ENCODE measurements around the gene HIBCH.
"Not testable (repeated sequence)": the region's sequence is repeated elsewhere in the genome, so short reads cannot be mapped to it uniquely, and the experiment has no call there.

The HIBCH gene

DNA sequence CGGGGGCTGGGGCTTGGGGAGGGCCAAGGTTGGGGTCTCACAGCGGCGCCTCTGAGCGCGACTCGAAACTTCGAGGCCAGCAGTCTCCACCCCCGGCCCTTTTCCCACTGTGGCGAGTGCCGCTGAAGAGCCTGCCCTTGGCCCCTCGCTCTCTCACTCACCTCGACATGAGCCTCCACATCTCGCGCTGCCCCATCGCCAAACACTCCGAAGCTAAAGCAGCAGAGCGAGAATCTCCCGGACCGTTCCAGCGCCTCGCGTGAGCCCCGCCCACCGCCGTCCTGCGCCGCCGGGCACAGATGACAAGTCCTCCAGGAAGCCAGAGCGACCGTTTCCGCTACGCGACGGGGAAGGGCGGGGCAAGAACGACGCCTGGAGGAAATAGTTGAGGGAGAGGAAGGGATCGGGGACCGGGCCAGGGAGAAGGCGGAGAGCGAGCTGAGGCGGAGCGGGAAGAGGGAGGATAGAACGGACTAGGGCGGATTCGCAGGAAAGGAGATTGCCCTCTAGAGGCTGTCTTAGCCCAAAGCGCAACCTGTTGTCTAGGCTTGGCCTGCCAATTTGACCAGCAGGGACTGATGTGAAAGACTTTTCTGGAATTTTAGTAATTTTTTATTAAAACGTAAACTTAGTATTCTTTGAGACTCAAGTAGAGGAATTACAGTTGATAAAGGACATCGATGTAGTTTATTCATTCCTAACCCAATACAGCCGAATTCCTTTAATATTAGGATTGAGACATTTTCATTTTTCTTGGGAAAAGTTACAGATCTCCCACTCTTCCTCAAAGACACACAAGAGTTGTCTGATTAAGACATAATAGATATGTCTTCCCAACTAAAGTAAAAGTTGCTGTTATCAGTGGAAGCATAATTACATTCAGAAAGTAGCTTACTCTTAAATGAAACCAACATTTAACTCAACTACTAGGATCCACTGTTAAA lies at the start of gene HIBCH:
TSS of gene HIBCH (minus strand) at position 272 of the 944 bp plus-strand sequence. CDS start at position 196, 76 bp downstream.
- DNase-seq = peak; percentile 96

DNA sequence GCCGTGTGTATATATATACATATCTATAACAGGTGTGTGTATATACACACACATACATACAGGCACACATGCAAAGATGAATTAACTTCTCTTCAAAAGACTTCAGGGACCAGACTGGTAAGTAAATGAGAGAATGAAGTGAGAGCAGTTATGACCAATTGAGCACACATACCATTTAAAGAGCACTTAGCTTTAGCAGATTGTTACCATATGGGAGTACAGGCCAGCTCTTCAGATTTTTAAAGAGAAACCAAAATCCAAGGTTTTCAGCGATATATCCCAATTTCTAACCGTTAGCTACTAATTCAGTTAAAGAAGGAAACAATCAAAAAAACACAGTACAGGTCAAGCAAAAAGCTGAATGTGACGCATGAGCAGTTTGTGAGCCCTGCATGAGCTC lies 47.5 kb upstream of the HIBCH start:
- DNase-seq = no peak

- no peak for DNase-seq
These were observed 46.7 kb upstream of the HIBCH start for GRCh38 chr2:190366248-190366753.

DNA sequence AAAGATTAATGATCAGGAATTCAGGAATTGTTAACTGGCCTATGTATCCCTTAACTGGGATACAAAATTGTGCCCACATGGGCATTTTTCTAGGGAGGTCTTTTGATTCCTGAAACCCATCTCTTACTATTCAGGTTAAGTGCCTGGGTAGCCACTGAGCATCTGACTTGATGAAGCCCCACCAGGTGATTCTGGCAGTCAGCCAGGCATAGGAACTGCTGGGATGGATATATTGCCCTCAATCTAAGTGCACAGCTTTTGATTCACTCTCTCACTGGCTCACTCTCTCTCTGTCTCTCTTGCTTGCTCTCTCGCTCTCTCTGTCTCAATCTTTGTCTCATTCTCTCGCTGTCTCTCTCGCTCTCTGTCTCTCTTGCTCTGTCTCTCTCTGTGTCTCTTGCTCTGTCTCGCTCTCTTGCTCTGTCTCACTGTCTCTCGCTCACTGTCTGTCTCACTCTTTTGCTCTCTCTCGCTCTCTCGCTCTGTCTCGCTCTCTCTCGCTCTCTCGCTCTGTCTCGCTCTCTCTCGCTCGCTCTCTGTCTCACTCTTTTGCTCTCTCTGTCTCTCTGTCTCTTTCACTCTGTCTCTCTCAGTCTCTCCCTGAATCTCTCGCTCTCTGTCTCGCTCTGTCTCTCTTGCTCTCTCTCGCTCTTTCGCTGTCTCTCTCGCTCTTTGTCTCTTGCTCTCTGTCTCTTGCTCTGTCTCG lies 46.0 kb upstream of the HIBCH start:
- DNase-seq = no peak

DNA sequence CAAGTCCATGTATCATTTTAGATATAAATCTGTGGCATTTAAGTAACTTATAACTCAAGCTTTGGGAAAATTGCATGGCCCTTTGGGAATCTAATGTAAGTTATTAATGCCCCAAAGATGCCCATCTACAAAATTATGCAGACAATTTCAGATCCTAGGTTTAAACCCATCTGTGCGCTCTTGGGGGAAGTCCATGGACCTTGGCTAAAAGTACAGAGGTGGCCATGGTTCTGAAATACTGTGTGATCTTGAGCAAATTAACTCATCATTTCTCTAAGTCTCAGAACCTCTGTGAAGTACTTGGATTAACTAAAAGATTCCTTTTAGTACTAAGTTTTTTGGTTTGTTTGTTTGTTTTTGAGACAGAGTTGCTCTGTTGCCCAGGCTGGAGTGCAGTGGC lies 43.3 kb upstream of the HIBCH start:
- no peak for DNase-seq

DNA sequence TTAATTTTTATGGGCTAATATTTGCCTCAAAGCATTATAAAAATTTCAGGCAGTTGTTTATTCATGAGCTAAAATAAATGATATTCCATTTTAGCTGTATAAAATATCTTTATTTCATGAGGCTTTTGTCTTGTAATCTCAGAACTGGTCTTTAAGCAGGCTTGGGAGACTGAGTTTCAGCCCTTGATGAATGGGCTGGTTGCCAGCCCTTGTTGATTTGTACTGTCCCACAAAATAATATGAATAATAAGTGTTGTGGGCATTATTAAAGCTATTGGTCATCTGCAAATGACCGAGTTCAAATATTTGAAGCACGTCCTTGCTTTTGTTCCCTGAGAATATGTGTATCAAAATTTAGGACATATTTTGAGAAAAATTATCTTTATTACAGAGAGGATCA lies 41.9 kb upstream of the HIBCH start:
- no peak for DNase-seq

GRCh38 chr2:190360965-190361364 lies 41.3 kb upstream of the HIBCH start:
- DNase-seq = no peak

DNA sequence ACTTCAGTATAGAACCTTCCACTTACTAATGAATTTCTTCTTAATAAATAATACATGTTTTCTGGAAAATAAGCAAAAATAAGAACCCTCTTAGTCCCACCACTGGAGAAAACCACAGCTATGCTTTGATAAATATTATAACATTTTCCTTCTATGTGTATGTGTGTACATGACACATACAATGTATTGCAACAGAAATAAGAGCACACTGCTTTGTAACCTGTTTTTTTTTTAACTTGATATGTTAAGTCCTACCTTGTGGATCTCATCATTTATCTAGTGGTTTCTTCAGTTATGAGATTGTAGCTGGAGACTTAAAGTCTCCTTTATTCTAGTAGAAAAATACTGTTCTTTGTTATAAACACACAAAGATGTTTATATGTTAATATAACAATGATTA lies 40.9 kb upstream of the HIBCH start:
- no peak for DNase-seq

- DNase-seq = not testable (repeated sequence)
These were observed 39.2 kb upstream of the HIBCH start for GRCh38 chr2:190358655-190359448.

DNA sequence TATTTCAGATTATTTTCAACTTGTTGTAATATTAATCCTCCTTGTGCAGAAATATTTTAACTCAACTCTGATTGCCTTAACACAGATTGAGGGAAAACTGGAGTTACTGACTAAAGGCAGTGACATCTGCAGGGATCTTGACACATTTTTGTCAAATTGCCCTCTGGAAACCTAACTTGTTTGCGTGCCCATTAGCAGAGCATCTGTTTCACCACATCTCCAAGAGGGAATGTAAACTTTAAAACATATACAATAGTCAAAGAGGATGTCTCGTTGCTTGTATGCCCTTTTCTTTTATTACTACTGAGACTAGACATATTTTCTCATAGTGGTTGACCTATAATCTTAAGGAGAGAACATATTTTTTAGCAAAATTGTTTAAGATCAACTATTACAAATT lies 38.0 kb upstream of the HIBCH start:
- DNase-seq = no peak

- no peak for DNase-seq
These were observed 36.5 kb upstream of the HIBCH start for GRCh38 chr2:190355968-190356644.

- DNase-seq = no peak
These were observed 34.5 kb upstream of the HIBCH start for GRCh38 chr2:190354003-190354690.

DNA sequence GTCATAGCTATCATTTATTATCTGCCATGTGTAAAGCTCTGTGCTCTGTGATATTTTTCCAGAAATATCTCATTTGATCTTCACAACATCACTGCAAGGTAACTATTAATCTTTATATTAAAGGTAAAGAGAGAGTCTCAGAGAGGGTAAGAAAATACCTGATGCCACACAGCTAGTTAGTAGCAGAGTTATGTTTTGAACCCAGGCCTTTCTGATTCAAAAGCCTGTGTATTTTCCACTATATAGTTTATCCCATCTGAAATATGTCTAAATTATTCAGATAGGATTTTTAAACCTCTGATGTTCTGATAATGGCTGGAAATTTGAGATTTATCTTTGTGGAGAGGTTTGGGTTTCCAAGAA lies 33.9 kb upstream of the HIBCH start:
- no peak for DNase-seq

DNA sequence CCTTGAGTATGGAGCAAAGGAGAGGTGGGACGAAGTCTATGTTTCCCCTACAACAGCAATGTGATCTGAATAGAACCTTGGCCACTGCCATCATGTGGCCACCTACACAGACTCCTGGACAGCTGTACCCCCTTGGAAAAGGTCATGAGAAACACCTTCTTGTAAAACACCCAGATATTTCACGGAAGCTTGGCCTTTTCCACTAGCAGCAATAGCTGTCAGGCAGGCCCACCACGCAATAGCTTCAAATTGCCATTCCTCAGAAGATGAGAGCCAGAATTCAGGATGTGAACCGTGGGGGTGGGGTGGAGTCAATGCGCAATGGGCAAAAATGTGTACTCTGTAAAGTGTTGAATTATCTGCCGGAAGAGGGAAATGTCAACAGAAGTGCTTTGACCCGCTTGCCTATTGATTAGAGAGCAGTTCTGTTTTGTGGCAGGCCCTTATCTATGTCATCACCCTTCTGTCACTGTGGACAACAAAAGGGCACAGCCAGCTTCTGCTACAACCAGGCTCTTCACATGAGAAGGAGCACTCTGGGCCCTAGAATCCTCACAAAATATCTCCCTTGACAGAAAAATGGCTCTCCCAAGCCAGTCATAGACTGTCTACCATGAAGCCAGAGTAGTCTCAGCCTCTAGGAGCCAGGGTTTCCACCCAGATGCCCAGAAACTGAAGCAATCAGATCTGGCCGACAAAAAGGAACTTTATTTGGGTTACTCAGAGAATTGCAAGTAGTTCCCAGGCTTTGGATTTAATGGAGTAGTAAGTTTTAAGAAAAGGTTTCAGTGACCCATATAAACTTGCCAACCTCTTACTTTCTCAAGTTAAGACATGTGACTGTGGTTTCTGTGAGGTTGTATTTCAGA lies 33.3 kb upstream of the HIBCH start:
- DNase-seq = peak; percentile 10

- no peak for DNase-seq
These were observed 32.3 kb upstream of the HIBCH start for GRCh38 chr2:190351955-190352354.

DNA sequence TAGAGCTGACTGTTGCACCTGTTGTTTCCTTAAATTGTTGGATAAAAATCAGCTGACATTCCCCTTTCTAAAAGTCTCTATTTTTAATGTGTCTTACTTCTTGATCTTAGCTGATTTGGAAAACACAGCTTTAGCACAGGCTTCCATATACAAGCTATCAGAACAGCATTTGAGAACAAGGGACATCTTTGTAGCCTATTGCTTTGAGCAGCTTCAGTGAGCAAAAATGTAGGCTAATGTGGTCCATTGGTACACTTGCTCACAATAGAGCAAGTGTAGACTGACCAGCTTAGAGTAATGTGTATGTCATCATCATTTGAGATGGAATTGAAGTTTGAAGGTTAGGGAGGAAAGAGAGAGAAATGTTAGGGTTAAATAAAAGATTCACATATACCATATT lies 30.7 kb upstream of the HIBCH start:
- no peak for DNase-seq

DNA sequence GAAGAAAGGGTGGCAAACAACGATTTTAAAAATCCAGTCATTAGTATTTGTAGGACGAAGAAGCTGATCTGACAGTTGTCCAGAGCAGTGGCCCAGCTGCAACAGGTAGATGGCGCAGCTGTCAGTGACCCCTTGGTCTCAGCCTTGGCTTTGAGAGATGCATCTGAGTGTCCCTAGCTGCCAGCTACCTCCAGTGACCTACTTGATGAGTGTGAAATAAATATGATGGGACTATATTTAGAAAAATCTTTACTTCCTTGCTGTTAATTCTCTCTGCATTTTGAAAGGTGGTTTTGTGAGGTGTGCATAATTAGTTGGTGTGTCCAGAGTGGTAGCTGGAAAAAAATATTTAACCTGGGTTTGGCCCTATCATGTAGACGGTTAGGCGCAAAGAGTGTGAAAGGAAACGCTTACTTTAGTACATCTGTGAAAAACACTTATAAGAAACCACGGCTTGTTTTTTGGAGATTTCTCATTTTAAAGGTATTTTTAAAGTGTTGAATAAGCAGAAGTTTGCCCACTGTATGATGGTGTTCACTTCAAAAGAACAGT lies 24.7 kb upstream of the HIBCH start:
- peak; percentile 22 for DNase-seq

DNA sequence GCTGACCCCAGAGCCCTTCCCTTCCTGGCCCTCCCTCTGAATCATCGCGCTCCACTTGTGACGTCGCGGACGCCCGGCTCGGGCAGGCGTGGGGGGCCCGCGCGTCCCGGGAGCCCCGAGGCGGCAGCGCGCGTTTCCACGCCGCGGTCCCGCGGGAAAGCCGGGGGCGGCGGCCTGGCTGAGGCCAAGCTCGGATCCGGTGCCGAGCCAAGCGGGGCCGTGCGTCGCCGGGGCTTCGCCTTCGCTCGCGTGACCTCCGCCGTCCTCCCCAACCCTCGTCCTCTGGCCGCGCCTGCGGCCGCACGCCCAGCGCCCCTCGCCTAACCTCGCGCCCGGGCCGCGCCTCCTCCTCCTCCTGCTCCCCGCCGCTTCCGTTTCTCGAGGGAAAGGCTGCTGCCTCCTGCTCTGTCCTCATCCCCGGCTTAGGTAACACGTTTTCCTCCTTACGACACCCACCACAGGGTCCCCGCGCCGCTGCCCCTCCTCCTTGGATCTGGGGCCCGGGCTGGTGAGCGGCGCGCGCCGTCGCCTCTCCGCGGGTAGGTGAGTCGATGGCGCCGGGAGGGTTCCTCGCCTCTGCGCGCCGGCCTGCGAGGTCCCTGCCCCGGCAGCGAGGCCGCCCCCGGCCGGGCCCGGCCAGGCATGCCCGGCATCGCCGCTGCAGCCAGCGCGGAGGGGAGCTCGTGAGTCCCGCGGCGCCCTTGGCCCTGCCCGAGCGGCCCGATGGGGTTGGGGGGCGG lies 24.1 kb upstream of the HIBCH start, which contains the start of gene INPP1:
TSS of gene INPP1 (plus strand) at position 54 of the 740 bp plus-strand sequence. CDS start 16,514 bp downstream, outside the sequence.
- peak; percentile 12 for DNase-seq

GRCh38 chr2:190343089-190343535 lies 23.5 kb upstream of the HIBCH start:
- DNase-seq = no peak

GRCh38 chr2:190342611-190343010 lies 23.0 kb upstream of the HIBCH start:
- DNase-seq = no peak
